Activated CD4-positive, CD25-positive, alpha-beta regulatory T cell treated with anti-CD3 and anti-CD28 coated beads, Interleukin-2, amount 50 U/mL, for 16 hours (primary cell): Measurements from ENCODE around the gene FAM110A.
"Not testable (repeated sequence)": the region's sequence is repeated elsewhere in the genome, so short reads cannot be mapped to it uniquely, and the experiment has no call there.

Source experiments
- DNase-seq: peaks from one replicate; pipeline ENCODE4 v3.0.0-alpha.2; 2020; ENCODE audit warnings: low read depth, low spot score

Gene FAM110A

GRCh38 chr20:833450-834150, at the start of gene FAM110A:
FAM110A (plus strand) TSS chr20:833715; CDS start chr20:844805, 11,090 bp downstream.
- peak; percentile 89 for DNase-seq

GRCh38 chr20:787825-788224, 45.7 kb upstream of the FAM110A start:
- DNase-seq: no peak

GRCh38 chr20:791056-791455, 42.5 kb upstream of the FAM110A start:
- no peak for DNase-seq

- no peak for DNase-seq
Measured at GRCh38 chr20:792248-792647, 41.3 kb upstream of the FAM110A start.

- no peak for DNase-seq
Measured at GRCh38 chr20:796921-797320, 36.6 kb upstream of the FAM110A start.

GRCh38 chr20:798746-799145, 34.8 kb upstream of the FAM110A start:
- not testable (repeated sequence) for DNase-seq

GRCh38 chr20:800026-800425, 33.5 kb upstream of the FAM110A start:
- not testable (repeated sequence) for DNase-seq

- DNase-seq: no peak
Measured at GRCh38 chr20:801678-802077, 31.8 kb upstream of the FAM110A start.

- no peak for DNase-seq
Measured at GRCh38 chr20:805713-806112, 27.8 kb upstream of the FAM110A start.

GRCh38 chr20:811776-812434, 21.6 kb upstream of the FAM110A start:
- DNase-seq: not testable (repeated sequence)

- not testable (repeated sequence) for DNase-seq
Measured at GRCh38 chr20:812435-812814, 21.1 kb upstream of the FAM110A start.

GRCh38 chr20:813390-813789, 20.1 kb upstream of the FAM110A start:
- no peak for DNase-seq

- DNase-seq: no peak
Measured at GRCh38 chr20:815226-815625, 18.3 kb upstream of the FAM110A start.

GRCh38 chr20:815914-816606, 17.5 kb upstream of the FAM110A start:
- peak; percentile 56 for DNase-seq

GRCh38 chr20:818001-818664, 15.4 kb upstream of the FAM110A start:
- no peak for DNase-seq

GRCh38 chr20:819680-820322, 13.7 kb upstream of the FAM110A start:
- no peak for DNase-seq

- no peak for DNase-seq
Measured at GRCh38 chr20:820323-820953, 13.1 kb upstream of the FAM110A start.

GRCh38 chr20:821046-821730, 12.3 kb upstream of the FAM110A start:
- no peak for DNase-seq

- no peak for DNase-seq
Measured at GRCh38 chr20:821731-822065, 11.8 kb upstream of the FAM110A start.

GRCh38 chr20:822651-823573, 10.6 kb upstream of the FAM110A start:
- no peak for DNase-seq
